ENCODE measurements around the gene EDAR. TPM values are rescaled to one million over a fixed set of nuclear protein-coding genes. Genes with fewer than 3 reads are reported as not detected.

Gene EDAR
- total and polyA plus RNA-seq, 9 donors = 0.04 to 1.1 (median 0.08) TPM

DNA sequence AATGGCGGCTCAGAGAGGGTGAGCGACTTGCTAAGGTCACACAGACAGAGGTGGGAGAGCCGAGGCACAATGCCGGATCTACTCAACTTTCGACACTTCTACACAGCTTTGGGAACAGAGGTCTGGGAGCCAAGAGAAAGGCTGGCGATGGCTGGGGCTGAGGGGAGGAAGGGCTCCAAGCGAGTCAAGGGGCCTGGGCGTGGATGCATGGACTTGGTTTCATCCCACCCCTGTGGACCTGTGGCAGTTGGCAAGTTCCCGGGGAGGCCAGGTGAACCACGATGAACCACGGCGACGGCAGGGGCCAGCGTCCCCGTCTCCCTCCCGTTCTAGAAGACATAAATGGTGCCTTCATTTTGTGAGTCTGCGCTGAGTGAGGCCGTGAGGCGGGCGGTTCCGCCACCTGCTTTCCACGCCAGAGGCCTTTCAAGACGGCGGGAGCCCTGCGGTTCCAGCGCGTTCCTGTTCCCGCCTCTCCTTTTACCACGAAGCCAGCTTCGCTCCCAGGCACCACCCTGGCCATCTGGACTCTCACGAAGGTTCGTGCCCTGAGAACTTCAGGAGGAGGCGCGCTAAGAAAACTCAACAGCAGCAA lies 46.7 kb downstream of the EDAR start:
- no peaks in the 10 kb centered on the region for H3K36me3 ChIP-seq (ENCODE audit: control insufficient read depth, insufficient read depth, low read length)

DNA sequence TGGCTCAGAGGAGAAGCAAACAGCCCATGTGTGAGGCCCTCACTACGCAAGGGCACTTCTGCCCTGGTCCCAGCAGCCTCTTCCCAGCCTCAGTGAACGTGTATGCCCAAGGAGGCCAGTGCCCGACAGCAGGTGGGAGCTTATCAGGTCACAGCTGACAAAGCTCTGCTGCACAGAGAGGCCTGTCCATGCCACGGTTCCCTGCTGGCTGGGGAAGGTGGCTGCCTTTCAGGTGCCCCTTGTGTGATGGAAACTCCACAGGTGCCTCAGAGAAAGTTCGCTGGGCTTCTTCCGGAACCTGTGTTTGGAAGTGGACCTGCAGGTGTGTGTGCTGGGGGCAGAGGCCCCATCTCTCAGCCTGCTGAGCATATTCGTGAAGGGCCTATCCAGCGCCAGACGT lies 47.3 kb downstream of the EDAR start:
- DNase-seq = no peak
- WGBS (ENCODE audit: insufficient coverage) = 72% methylated on average over 5 of the region's 9 CpGs

More for the DNA sequence above, 46.7 kb downstream of the EDAR start:
- no peak overlapping the region for H3K4me3 ChIP-seq (ENCODE audit: low read length)
- no peak overlapping the region for H3K27ac ChIP-seq (ENCODE audit: low read length)
- no peak for DNase-seq
- peaks cover 20% of the 10 kb centered on the region for H3K4me1 ChIP-seq (ENCODE audit: control insufficient read depth, insufficient read depth, low read length)
- WGBS (ENCODE audit: insufficient coverage) = 91% methylated on average over 26 of the region's 34 CpGs
- H3K9me3 ChIP-seq (replicated peaks; ENCODE audit: control insufficient read depth, low read depth, low read length) = peaks cover 5% of the 10 kb centered on the region
- peaks cover 7% of the 10 kb centered on the region for H3K27me3 ChIP-seq (ENCODE audit: control insufficient read depth, insufficient read depth, low read length)

GRCh38 chr2:108941161-108941665 lies 47.8 kb downstream of the EDAR start:
- WGBS (ENCODE audit: insufficient coverage) = 100% methylated on average over 2 of the region's 8 CpGs
- no peak overlapping the region for H3K27ac ChIP-seq (ENCODE audit: low read length)
- DNase-seq = no peak

More for the DNA sequence above, 47.3 kb downstream of the EDAR start:
- Histone ChIP-seq H3K27ac (ENCODE audit: low read length) (no peak overlapping the region), H3K9me3 (replicated peaks; ENCODE audit: control insufficient read depth, low read depth, low read length) (no peaks in the 10 kb centered on the region), H3K27me3 (ENCODE audit: control insufficient read depth, insufficient read depth, low read length) (peaks cover 7% of the 10 kb centered on the region), H3K4me3 (ENCODE audit: low read length) (no peak overlapping the region), H3K36me3 (ENCODE audit: control insufficient read depth, insufficient read depth, low read length) (no peaks in the 10 kb centered on the region), H3K4me1 (ENCODE audit: control insufficient read depth, insufficient read depth, low read length) (peaks cover 22% of the 10 kb centered on the region)

DNA sequence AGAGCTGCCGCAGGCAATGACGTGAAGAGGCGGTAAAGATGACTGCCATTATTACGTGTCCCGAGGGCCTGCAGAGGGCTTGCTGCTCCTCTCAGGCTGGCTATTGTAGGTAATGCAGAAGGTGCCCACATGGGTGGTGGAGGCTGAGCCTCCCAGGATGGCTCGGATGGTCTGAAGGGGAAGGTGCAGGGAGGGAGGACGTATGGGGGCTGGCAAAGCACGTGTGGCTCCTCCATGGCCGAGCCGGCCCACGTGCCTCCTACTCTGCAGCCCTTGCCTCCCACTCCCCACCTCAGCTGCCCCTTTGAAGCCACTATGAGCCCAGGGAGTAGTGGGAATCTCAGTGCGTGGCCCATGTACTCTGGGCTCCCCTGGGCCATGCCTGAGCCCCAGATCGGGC lies 48.9 kb downstream of the EDAR start:
- no peak for DNase-seq
- Histone ChIP-seq H3K4me1 (ENCODE audit: control insufficient read depth, insufficient read depth, low read length) (peaks cover 26% of the 10 kb centered on the region), H3K4me3 (ENCODE audit: low read length) (no peak overlapping the region), H3K9me3 (replicated peaks; ENCODE audit: control insufficient read depth, low read depth, low read length) (no peaks in the 10 kb centered on the region), H3K36me3 (ENCODE audit: control insufficient read depth, insufficient read depth, low read length) (no peaks in the 10 kb centered on the region), H3K27me3 (ENCODE audit: control insufficient read depth, insufficient read depth, low read length) (peaks cover 7% of the 10 kb centered on the region), H3K27ac (ENCODE audit: low read length) (no peak overlapping the region)
- 66% methylated on average over 9 of the region's 13 CpGs for WGBS (ENCODE audit: insufficient coverage)

More at GRCh38 chr2:108941161-108941665, 47.8 kb downstream of the EDAR start:
- H3K9me3 ChIP-seq (replicated peaks; ENCODE audit: control insufficient read depth, low read depth, low read length) = no peaks in the 10 kb centered on the region
- no peaks in the 10 kb centered on the region for H3K36me3 ChIP-seq (ENCODE audit: control insufficient read depth, insufficient read depth, low read length)
- H3K4me3 ChIP-seq (ENCODE audit: low read length) = no peak overlapping the region
- peaks cover 7% of the 10 kb centered on the region for H3K27me3 ChIP-seq (ENCODE audit: control insufficient read depth, insufficient read depth, low read length)
- peaks cover 27% of the 10 kb centered on the region for H3K4me1 ChIP-seq (ENCODE audit: control insufficient read depth, insufficient read depth, low read length)

GRCh38 chr2:108938077-108938710 lies 50.8 kb downstream of the EDAR start:
- H3K27ac ChIP-seq (ENCODE audit: low read length) = no peak overlapping the region
- peaks cover 4% of the 10 kb centered on the region for H3K27me3 ChIP-seq (ENCODE audit: control insufficient read depth, insufficient read depth, low read length)
- no peak for DNase-seq
- H3K9me3 ChIP-seq (replicated peaks; ENCODE audit: control insufficient read depth, low read depth, low read length) = no peaks in the 10 kb centered on the region
- no peak overlapping the region for H3K4me3 ChIP-seq (ENCODE audit: low read length)
- peaks cover 29% of the 10 kb centered on the region for H3K4me1 ChIP-seq (ENCODE audit: control insufficient read depth, insufficient read depth, low read length)
- no peaks in the 10 kb centered on the region for H3K36me3 ChIP-seq (ENCODE audit: control insufficient read depth, insufficient read depth, low read length)
- whole genome bisulfite sequencing (ENCODE audit: insufficient coverage) = 46% methylated on average over 3 of the region's 9 CpGs

- H3K36me3 ChIP-seq (ENCODE audit: control insufficient read depth, insufficient read depth, low read length) = no peaks in the 10 kb centered on the region
- H3K27ac ChIP-seq (ENCODE audit: low read length) = no peak overlapping the region
- H3K9me3 ChIP-seq (replicated peaks; ENCODE audit: control insufficient read depth, low read depth, low read length) = no peaks in the 10 kb centered on the region
- no peak overlapping the region for H3K4me3 ChIP-seq (ENCODE audit: low read length)
- peaks cover 36% of the 10 kb centered on the region for H3K4me1 ChIP-seq (ENCODE audit: control insufficient read depth, insufficient read depth, low read length)
- WGBS (ENCODE audit: insufficient coverage) = 69% methylated on average over 2 of the region's 5 CpGs
- DNase-seq = no peak
- peaks cover 3% of the 10 kb centered on the region for H3K27me3 ChIP-seq (ENCODE audit: control insufficient read depth, insufficient read depth, low read length)
These were observed 51.5 kb downstream of the EDAR start for GRCh38 chr2:108937367-108938017.

- 31% methylated on average over 6 of the region's 7 CpGs for WGBS (ENCODE audit: insufficient coverage)
- no peaks in the 10 kb centered on the region for H3K9me3 ChIP-seq (replicated peaks; ENCODE audit: control insufficient read depth, low read depth, low read length)
- DNase-seq = no peak
- peaks cover 2% of the 10 kb centered on the region for H3K27me3 ChIP-seq (ENCODE audit: control insufficient read depth, insufficient read depth, low read length)
- no peaks in the 10 kb centered on the region for H3K36me3 ChIP-seq (ENCODE audit: control insufficient read depth, insufficient read depth, low read length)
- H3K4me3 ChIP-seq (ENCODE audit: low read length) = no peak overlapping the region
- H3K4me1 ChIP-seq (ENCODE audit: control insufficient read depth, insufficient read depth, low read length) = peaks cover 38% of the 10 kb centered on the region
- no peak overlapping the region for H3K27ac ChIP-seq (ENCODE audit: low read length)
These were observed 52.2 kb downstream of the EDAR start for GRCh38 chr2:108936866-108937265.

DNA sequence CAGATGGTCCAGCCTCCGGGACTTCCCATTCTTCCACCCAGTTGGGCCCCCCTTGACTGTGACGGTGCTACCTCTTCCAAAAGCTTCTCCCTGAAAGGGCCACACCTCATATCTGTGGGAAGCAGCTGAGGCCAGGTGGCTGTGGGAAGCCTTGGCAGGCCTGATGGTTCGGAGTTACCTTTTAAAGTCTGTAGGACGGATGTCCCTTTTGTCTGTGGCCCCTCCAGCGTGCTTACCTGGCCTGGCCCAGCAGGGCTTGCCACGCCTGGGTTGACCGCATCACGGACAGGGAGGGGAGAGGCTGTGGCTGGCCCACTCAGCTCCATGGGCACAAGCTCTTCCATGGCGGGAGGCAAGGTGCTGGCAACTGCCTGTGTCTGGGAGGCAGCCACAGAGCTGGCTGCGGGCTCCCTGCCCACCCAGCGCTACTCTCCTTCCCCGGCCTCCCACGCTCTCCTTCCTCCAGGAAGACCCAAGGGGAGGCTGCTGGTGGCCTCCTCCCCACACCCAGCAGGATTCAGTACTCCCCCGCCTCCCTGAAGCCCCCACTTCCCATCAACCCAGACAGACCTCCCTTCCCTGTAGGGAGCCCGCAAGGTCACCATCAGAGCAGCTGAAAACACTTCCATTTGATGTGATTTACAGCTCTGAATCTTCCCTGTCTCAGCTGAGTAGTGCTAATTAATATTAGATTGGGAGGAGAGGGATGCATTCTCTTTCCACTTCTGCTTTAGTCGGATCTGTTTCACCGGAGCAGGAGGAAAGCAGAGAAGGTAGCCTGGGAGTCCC lies 52.8 kb downstream of the EDAR start:
- no peaks in the 10 kb centered on the region for H3K36me3 ChIP-seq (ENCODE audit: control insufficient read depth, insufficient read depth, low read length)
- H3K27me3 ChIP-seq (ENCODE audit: control insufficient read depth, insufficient read depth, low read length) = peaks cover 2% of the 10 kb centered on the region
- 66% methylated on average over 5 of the region's 17 CpGs for WGBS (ENCODE audit: insufficient coverage)
- DNase-seq = no peak
- peaks cover 37% of the 10 kb centered on the region for H3K4me1 ChIP-seq (ENCODE audit: control insufficient read depth, insufficient read depth, low read length)
- no peaks in the 10 kb centered on the region for H3K9me3 ChIP-seq (replicated peaks; ENCODE audit: control insufficient read depth, low read depth, low read length)
- no peak overlapping the region for H3K4me3 ChIP-seq (ENCODE audit: low read length)
- H3K27ac ChIP-seq (ENCODE audit: low read length) = no peak overlapping the region

DNA sequence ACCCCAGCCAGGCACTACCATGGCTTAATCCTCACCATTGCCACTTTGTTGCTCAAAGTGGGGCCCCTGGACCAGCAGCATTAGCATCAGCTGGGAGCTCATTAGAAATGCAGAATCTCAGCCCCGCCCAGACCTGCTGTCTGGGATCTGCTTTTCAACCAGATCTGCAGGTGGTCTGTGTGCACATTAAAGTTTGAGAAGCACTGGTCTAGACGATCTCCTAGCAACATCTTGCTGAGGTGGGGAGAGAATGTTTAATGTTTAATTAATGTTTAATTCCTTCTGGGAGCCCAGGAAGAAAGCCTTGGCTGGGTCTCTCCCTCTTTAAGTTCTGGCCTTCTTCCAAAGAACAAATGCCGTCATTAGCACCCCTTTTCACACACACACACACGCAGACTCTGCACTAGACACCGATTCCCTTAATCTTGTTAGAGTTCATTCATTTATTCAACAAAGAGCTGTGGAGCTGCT lies 53.7 kb downstream of the EDAR start:
- Histone ChIP-seq H3K9me3 (replicated peaks; ENCODE audit: control insufficient read depth, low read depth, low read length) (no peaks in the 10 kb centered on the region), H3K4me3 (ENCODE audit: low read length) (no peak overlapping the region), H3K36me3 (ENCODE audit: control insufficient read depth, insufficient read depth, low read length) (no peaks in the 10 kb centered on the region), H3K27ac (ENCODE audit: low read length) (no peak overlapping the region), H3K27me3 (ENCODE audit: control insufficient read depth, insufficient read depth, low read length) (no peaks in the 10 kb centered on the region), H3K4me1 (ENCODE audit: control insufficient read depth, insufficient read depth, low read length) (peaks cover 34% of the 10 kb centered on the region)
- no peak for DNase-seq
- 73% methylated on average over 2 of the region's 5 CpGs for WGBS (ENCODE audit: insufficient coverage)
